H9 (cell line): Measurements from ENCODE around the gene C13orf46. TPM values are rescaled to one million over a fixed set of nuclear protein-coding genes. Genes with fewer than 3 reads are reported as not detected.

ENCODE experiments used
- DNase-seq: peaks from one replicate; pipeline ENCODE4 v3.0.0-alpha.2; 2017
- H2AFZ ChIP-seq: one replicate; pipeline ENCODE4 v1.6.1; 2013; ENCODE audit warnings: mild to moderate bottlenecking, low read length, control low read depth, moderate library complexity
- H2AK5ac ChIP-seq: 2 replicates; pipeline ENCODE4 v1.6.1; 2013; ENCODE audit warnings: low read length, control low read depth, mixed read lengths; ENCODE audit not compliant: insufficient read length
- H2BK120ac ChIP-seq: one replicate; pipeline ENCODE4 v1.6.1; 2013; ENCODE audit warnings: low read depth, mild to moderate bottlenecking, low read length, control low read depth, inconsistent platforms; ENCODE audit not compliant: poor library complexity, severe bottlenecking
- H2BK12ac ChIP-seq: 2 replicates; pipeline ENCODE4 v1.6.1; 2013; ENCODE audit warnings: low read length, control low read depth, mixed read lengths, low read depth; ENCODE audit not compliant: insufficient read length
- H2BK15ac ChIP-seq: 2 replicates; pipeline ENCODE4 v1.6.1; 2013; ENCODE audit warnings: low read depth, low read length, control low read depth
- H2BK20ac ChIP-seq: one replicate; pipeline ENCODE4 v1.6.1; 2013; ENCODE audit warnings: low read depth, mild to moderate bottlenecking, low read length, control low read depth, inconsistent platforms; ENCODE audit not compliant: poor library complexity, severe bottlenecking
- H2BK5ac ChIP-seq: 2 replicates; pipeline ENCODE4 v1.6.1; 2013; ENCODE audit warnings: low read length, control low read depth, mixed read lengths; ENCODE audit not compliant: insufficient read length
- H3K14ac ChIP-seq: 2 replicates; pipeline ENCODE4 v1.6.1; 2013; ENCODE audit warnings: low read length, control low read depth; ENCODE audit not compliant: insufficient read depth
- H3K18ac ChIP-seq: 2 replicates; pipeline ENCODE4 v1.6.1; 2013; ENCODE audit warnings: low read depth, mild to moderate bottlenecking, mixed read lengths, low read length, control low read depth; ENCODE audit not compliant: insufficient read length
- H3K23ac ChIP-seq: 2 replicates; pipeline ENCODE4 v1.6.1; 2013; ENCODE audit warnings: low read length, control low read depth, mixed read lengths, low read depth; ENCODE audit not compliant: insufficient read length
- H3K23me2 ChIP-seq: 2 replicates; pipeline ENCODE4 v1.6.1; 2013; ENCODE audit warnings: low read depth, mild to moderate bottlenecking, mixed read lengths, low read length, control low read depth; ENCODE audit not compliant: insufficient read length, poor library complexity, severe bottlenecking
- H3K27ac ChIP-seq: 2 replicates; pipeline ENCODE4 v1.5.1; 2013; ENCODE audit warnings: low read length, control low read depth, mixed read lengths, low read depth; ENCODE audit not compliant: insufficient read length
- H3K27me3 ChIP-seq: 2 replicates; pipeline ENCODE4 v1.6.1; 2013; ENCODE audit warnings: low read length, control low read depth, inconsistent platforms; ENCODE audit not compliant: insufficient read depth
- H3K4ac ChIP-seq: 2 replicates; pipeline ENCODE4 v1.6.1; 2013; ENCODE audit warnings: low read depth, mild to moderate bottlenecking, control low read depth, inconsistent platforms, low read length, moderate library complexity
- H3K4me1 ChIP-seq: 2 replicates; pipeline ENCODE4 v1.6.1; 2013; ENCODE audit warnings: low read length, control low read depth, inconsistent platforms; ENCODE audit not compliant: insufficient read depth
- H3K4me2 ChIP-seq: 2 replicates; pipeline ENCODE4 v1.6.1; 2013; ENCODE audit warnings: low read length, control low read depth, mixed read lengths; ENCODE audit not compliant: insufficient read length, insufficient read depth
- H3K56ac ChIP-seq: 2 replicates; pipeline ENCODE4 v1.6.1; 2013; ENCODE audit warnings: low read depth, mild to moderate bottlenecking, mixed read lengths, low read length, control low read depth; ENCODE audit not compliant: insufficient read length
- H3K79me1 ChIP-seq: 2 replicates; pipeline ENCODE4 v1.6.1; 2013; ENCODE audit warnings: low read depth, mild to moderate bottlenecking, moderate library complexity, low read length, control low read depth, inconsistent platforms; ENCODE audit not compliant: insufficient read depth, poor library complexity, severe bottlenecking
- H3K79me2 ChIP-seq: 2 replicates; pipeline ENCODE4 v1.6.1; 2013; ENCODE audit warnings: low read length, control low read depth, inconsistent platforms; ENCODE audit not compliant: insufficient read depth
- H3K9ac ChIP-seq: 2 replicates; pipeline ENCODE4 v1.6.1; 2013; ENCODE audit warnings: low read length, control low read depth, mixed read lengths; ENCODE audit not compliant: insufficient read length; ENCODE audit errors: extremely low read depth
- H3K9me3 ChIP-seq: one replicate; pipeline ENCODE4 v1.6.1; 2013; ENCODE audit warnings: low read depth, low read length, inconsistent platforms; ENCODE audit not compliant: control insufficient read depth
- H3T11ph ChIP-seq: one replicate; pipeline ENCODE4 v1.6.1; 2013; ENCODE audit warnings: mild to moderate bottlenecking, low read length, control low read depth, inconsistent platforms
- H4K20me1 ChIP-seq: one replicate; pipeline ENCODE4 v1.6.1; 2013; ENCODE audit not compliant: control insufficient read depth, insufficient read length, insufficient read depth
- H4K5ac ChIP-seq: 2 replicates; pipeline ENCODE4 v1.6.1; 2013; ENCODE audit warnings: low read depth, mild to moderate bottlenecking, mixed read lengths, low read length, control low read depth; ENCODE audit not compliant: insufficient read length
- H4K8ac ChIP-seq: replicated peaks from 2 replicates; pipeline ENCODE4 v1.6.1; 2013; ENCODE audit warnings: low read length, control low read depth, mixed read lengths, low read depth; ENCODE audit not compliant: insufficient read length
- H4K91ac ChIP-seq: 2 replicates; pipeline ENCODE4 v1.6.1; 2013; ENCODE audit warnings: low read depth, mild to moderate bottlenecking, moderate library complexity, mixed read lengths, low read length, control low read depth; ENCODE audit not compliant: insufficient read length
- H3K27ac Mint-ChIP-seq, 3 experiments: 2 replicates in 2 of 3; 3 replicates in 1 of 3; pipeline ENCODE4 v1.8.0; 2020 to 2021; ENCODE audit warnings: mixed read lengths in 3 of 3, mild to moderate bottlenecking in 1 of 3, moderate library complexity in 1 of 3
- H3K27me3 Mint-ChIP-seq: 2 replicates; pipeline ENCODE4 v1.8.0; 2021; ENCODE audit warnings: low read depth, mild to moderate bottlenecking, moderate library complexity, mixed read lengths
- H3K36me3 Mint-ChIP-seq, 3 experiments: 2 replicates in 2 of 3; 3 replicates in 1 of 3; pipeline ENCODE4 v1.8.0; 2020 to 2021; ENCODE audit warnings: low read depth in 3 of 3, mixed read lengths in 3 of 3; ENCODE audit not compliant: insufficient read depth in 1 of 3
- H3K4me1 Mint-ChIP-seq, 2 experiments: 2 replicates each; pipeline ENCODE4 v1.8.0; 2020; ENCODE audit warnings: mixed read lengths in 2 of 2
- H3K4me3 Mint-ChIP-seq, 2 experiments: 2 replicates in 1 of 2; 3 replicates in 1 of 2; pipeline ENCODE4 v1.8.0; 2020 to 2021; ENCODE audit warnings: mild to moderate bottlenecking in 2 of 2, mixed read lengths in 2 of 2, moderate library complexity in 1 of 2
- H3K9me3 Mint-ChIP-seq, 2 experiments: 2 replicates in 1 of 2; 3 replicates in 1 of 2; pipeline ENCODE4 v1.8.0; 2020; ENCODE audit warnings: mild to moderate bottlenecking in 2 of 2, mixed read lengths in 2 of 2, moderate library complexity in 1 of 2
- CTCF ChIP-seq: fragments of 200-600 bp; sonication (generic); conservative IDR thresholded peaks from 3 replicates; pipeline ENCODE4 v1.8.0; 2021; ENCODE audit warnings: antibody characterized with exemption, mild to moderate bottlenecking
- WGBS: extraction: QIAGEN DNeasy Blood & Tissue Kit; methylation state at CpG from one replicate; pipeline ENCODE4 v1.1.7; 2013; ENCODE audit warnings: missing lambda C conversion rate, low lambda C conversion rate, mixed read lengths; ENCODE audit not compliant: insufficient read length; ENCODE audit errors: extremely low coverage; 5-methylcytosine and 5-hydroxymethylcytosine counted together
- total RNA-seq: library from RNA; stranded (reverse); gene quantifications from 2 replicates; pipeline ENCODE4 v1.2.1, GENCODE V29; 2021

The C13orf46 gene
- total RNA-seq, 1 experiment from 2014 or later, result 0.55 TPM

- Histone ChIP-seq H3K18ac (no peak overlapping the region), H3K27ac (no peak overlapping the region), H3K4me2 (no peak overlapping the region), H3K9me3 (no peaks in the 10 kb centered on the region), H3K9ac (no peak overlapping the region), H2AK5ac (no peak overlapping the region), H3K4me1 (no peaks in the 10 kb centered on the region), H3K27me3 (no peaks in the 10 kb centered on the region), H4K20me1 (no peaks in the 10 kb centered on the region), H3K23ac (no peak overlapping the region), H2BK120ac (no peak overlapping the region), H3K79me1 (no peaks in the 10 kb centered on the region), H3K23me2 (no peaks in the 10 kb centered on the region), H3K56ac (no peak overlapping the region), H2BK5ac (no peak overlapping the region), H4K91ac (no peak overlapping the region), H3K79me2 (no peaks in the 10 kb centered on the region), H3K14ac (no peak overlapping the region), H3T11ph (no peak overlapping the region), H4K8ac (no peak overlapping the region), H4K5ac (no peak overlapping the region), H2BK12ac (no peak overlapping the region), H3K4ac (no peak overlapping the region), H2AFZ (no peak overlapping the region), H2BK15ac (no peak overlapping the region), H2BK20ac (no peak overlapping the region)
- no peaks in the 10 kb centered on the region for H3K27me3 Mint-ChIP-seq
- no peak overlapping the region for H3K4me3 Mint-ChIP-seq
- 0 out of 7 replicates have a peak overlapping the region, but pooled peaks of 1 of the 3 experiments have one; percentile 44 for H3K27ac Mint-ChIP-seq
- TF ChIP-seq CTCF, result no peak
- no CpG with 5 or more reads among the region's 40 CpGs for WGBS
- no peaks in the 10 kb centered on the region for H3K9me3 Mint-ChIP-seq
- DNase-seq, result no peak
- H3K36me3 Mint-ChIP-seq, result peaks cover 5 to 9% (median 7%) of the 10 kb centered on the region in 3 experiments; a peak in 5 of 7 replicates
- H3K4me1 Mint-ChIP-seq, result peaks cover 0 to 6% of the 10 kb centered on the region in 2 experiments; a peak in 2 of 4 replicates
Observed at GRCh38 chr13:114015111-114015968, 41.5 kb upstream of the C13orf46 start.
